OCI-LY3 (cell line): ENCODE results near the gene ARFGAP3.

Source experiments
- H2AFZ ChIP-seq: fragments of 200-600, 300-600 bp; shearing (Covaris generic); 2 replicates; pipeline ENCODE4 v1.6.0; 2014; ENCODE audit warnings: antibody characterized with exemption, low read depth, low read length
- H3K27ac ChIP-seq: fragments of 200-600, 300-600 bp; sonication (generic); 2 replicates; pipeline ENCODE4 v1.5.1; 2014; ENCODE audit warnings: mild to moderate bottlenecking, low read length, moderate library complexity, mixed read lengths
- H3K27me3 ChIP-seq: fragments of 200-600, 300-600 bp; sonication (generic); 2 replicates; pipeline ENCODE4 v1.6.1; 2014; ENCODE audit warnings: low read depth, low read length, mixed read lengths
- H3K36me3 ChIP-seq: fragments of 200-600, 300-600 bp; sonication (generic); replicated peaks from 2 replicates; pipeline ENCODE3; 2014; ENCODE audit warnings: low read depth, low read length, mixed read lengths
- H3K4me1 ChIP-seq: fragments of 300-600, 200-600 bp; sonication (generic); 2 replicates; pipeline ENCODE4 v1.6.1; 2014; ENCODE audit warnings: low read length, mixed read lengths
- H3K4me2 ChIP-seq: fragments of 200-600, 300-600 bp; sonication (generic); 2 replicates; pipeline ENCODE4 v1.6.1; 2014; ENCODE audit warnings: low read length, mixed read lengths
- H3K4me3 ChIP-seq: fragments of 300-600, 200-600 bp; sonication (generic); 2 replicates; pipeline ENCODE4 v1.5.1; 2014; ENCODE audit warnings: antibody characterized with exemption, mild to moderate bottlenecking, low read length, moderate library complexity
- H3K79me2 ChIP-seq: fragments of 300-600, 200-600 bp; shearing (Covaris generic); 2 replicates; pipeline ENCODE4 v1.6.1; 2014; ENCODE audit warnings: mild to moderate bottlenecking, low read length, mixed read lengths
- H3K9ac ChIP-seq: fragments of 300-600, 200-600 bp; shearing (Covaris generic); 2 replicates; pipeline ENCODE4 v1.6.0; 2014; ENCODE audit warnings: mild to moderate bottlenecking, low read length, moderate library complexity
- H3K9me3 ChIP-seq: fragments of 200-600, 300-600 bp; shearing (Covaris generic); 2 replicates; pipeline ENCODE4 v1.6.1; 2014; ENCODE audit warnings: low read length, mixed read lengths; ENCODE audit not compliant: insufficient read depth
- H4K20me1 ChIP-seq: fragments of 200-600, 300-600 bp; sonication (generic); 2 replicates; pipeline ENCODE4 v1.6.1; 2016; ENCODE audit warnings: low read length, mixed read lengths; ENCODE audit not compliant: insufficient read depth
- EZH2phosphoT487 ChIP-seq: fragments of 200-600 bp; shearing (Covaris generic); IDR thresholded peaks from 2 replicates; pipeline ENCODE4 v1.6.1; 2018; ENCODE audit warnings: antibody characterized with exemption, mixed run types, low read depth
- TF ChIP-seq, protein P1 (sequence below): fragments of 200-600, 300-600 bp; sonication (generic); IDR thresholded peaks from 2 replicates; pipeline ENCODE4 v1.5.1; 2014; ENCODE audit warnings: antibody characterized with exemption, low read length, low read depth

Gene ARFGAP3

GRCh38 chr22:42880815-42881214, 23.7 kb upstream of the ARFGAP3 start:
- Histone ChIP-seq H3K27ac (no peak overlapping the region), H2AFZ (no peak overlapping the region), H3K36me3 (peaks cover 63% of the 10 kb centered on the region), H3K4me1 (peaks cover 26% of the 10 kb centered on the region), H3K79me2 (no peaks in the 10 kb centered on the region), H3K27me3 (no peaks in the 10 kb centered on the region), H3K4me2 (no peak overlapping the region), H3K9ac (no peak overlapping the region), H3K4me3 (no peak overlapping the region), H4K20me1 (0 out of 2 replicates have a peak, but pooled peaks cover 3% of the 10 kb centered on the region), H3K9me3 (no peaks in the 10 kb centered on the region)
- no peak for TF ChIP-seq EZH2phosphoT487
- TF ChIP-seq, protein P1, sequence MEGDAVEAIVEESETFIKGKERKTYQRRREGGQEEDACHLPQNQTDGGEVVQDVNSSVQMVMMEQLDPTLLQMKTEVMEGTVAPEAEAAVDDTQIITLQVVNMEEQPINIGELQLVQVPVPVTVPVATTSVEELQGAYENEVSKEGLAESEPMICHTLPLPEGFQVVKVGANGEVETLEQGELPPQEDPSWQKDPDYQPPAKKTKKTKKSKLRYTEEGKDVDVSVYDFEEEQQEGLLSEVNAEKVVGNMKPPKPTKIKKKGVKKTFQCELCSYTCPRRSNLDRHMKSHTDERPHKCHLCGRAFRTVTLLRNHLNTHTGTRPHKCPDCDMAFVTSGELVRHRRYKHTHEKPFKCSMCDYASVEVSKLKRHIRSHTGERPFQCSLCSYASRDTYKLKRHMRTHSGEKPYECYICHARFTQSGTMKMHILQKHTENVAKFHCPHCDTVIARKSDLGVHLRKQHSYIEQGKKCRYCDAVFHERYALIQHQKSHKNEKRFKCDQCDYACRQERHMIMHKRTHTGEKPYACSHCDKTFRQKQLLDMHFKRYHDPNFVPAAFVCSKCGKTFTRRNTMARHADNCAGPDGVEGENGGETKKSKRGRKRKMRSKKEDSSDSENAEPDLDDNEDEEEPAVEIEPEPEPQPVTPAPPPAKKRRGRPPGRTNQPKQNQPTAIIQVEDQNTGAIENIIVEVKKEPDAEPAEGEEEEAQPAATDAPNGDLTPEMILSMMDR = peak; percentile 40

DNA sequence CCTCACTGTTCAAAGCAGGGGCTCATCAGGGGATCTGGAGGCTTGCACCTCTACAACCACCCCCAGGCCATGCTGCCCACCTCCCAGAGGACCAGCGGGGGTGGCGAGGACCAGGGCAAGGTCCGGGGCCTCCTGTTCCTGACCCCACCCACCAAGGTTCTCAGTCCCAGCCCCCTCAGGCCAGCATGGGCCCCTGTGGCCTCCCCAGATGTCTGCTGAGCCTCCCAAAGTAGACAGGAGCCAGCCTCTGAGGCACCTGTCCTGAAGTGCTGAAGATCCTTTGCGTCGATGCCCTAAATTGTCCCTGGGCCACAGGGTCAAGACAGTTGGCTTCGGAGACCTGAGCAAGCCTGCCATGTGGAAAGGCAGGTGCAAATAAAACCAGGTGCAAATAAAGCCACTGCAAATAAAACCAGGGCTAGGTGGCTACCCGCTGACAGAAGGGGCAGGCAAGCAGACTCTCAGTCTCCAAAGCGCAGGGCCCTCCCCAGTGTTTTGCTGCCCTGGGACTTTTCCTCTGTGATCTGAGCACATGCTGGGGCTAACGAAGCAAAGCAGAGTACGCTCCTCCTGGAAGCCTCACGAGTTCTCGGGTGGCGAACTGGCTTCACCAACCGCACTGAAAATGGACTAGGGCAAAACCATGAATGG, 22.4 kb upstream of the ARFGAP3 start:
- Histone ChIP-seq H3K79me2 (no peaks in the 10 kb centered on the region), H3K36me3 (peaks cover 62% of the 10 kb centered on the region), H2AFZ (no peak overlapping the region), H3K27me3 (no peaks in the 10 kb centered on the region), H3K4me2 (no peak overlapping the region), H3K27ac (no peak overlapping the region), H3K9me3 (no peaks in the 10 kb centered on the region), H4K20me1 (0 out of 2 replicates have a peak, but pooled peaks cover 3% of the 10 kb centered on the region), H3K4me3 (no peak overlapping the region), H3K4me1 (peaks cover 26% of the 10 kb centered on the region), H3K9ac (no peak overlapping the region)
- TF ChIP-seq, protein P1 = no peak
- TF ChIP-seq EZH2phosphoT487 = no peak

- Histone ChIP-seq H3K79me2 (no peaks in the 10 kb centered on the region), H3K36me3 (peaks cover 62% of the 10 kb centered on the region), H2AFZ (no peak overlapping the region), H4K20me1 (0 out of 2 replicates have a peak, but pooled peaks cover 3% of the 10 kb centered on the region), H3K4me2 (no peak overlapping the region), H3K4me1 (peaks cover 26% of the 10 kb centered on the region), H3K27ac (no peak overlapping the region), H3K9ac (no peak overlapping the region), H3K9me3 (no peaks in the 10 kb centered on the region), H3K27me3 (no peaks in the 10 kb centered on the region), H3K4me3 (no peak overlapping the region)
- TF ChIP-seq EZH2phosphoT487 = no peak
- TF ChIP-seq, protein P1 = no peak
Measured at GRCh38 chr22:42878561-42879305, 21.7 kb upstream of the ARFGAP3 start.

- 0 out of 2 replicates have a peak, but pooled peaks cover 3% of the 10 kb centered on the region for H4K20me1 ChIP-seq
- H3K36me3 ChIP-seq = peaks cover 61% of the 10 kb centered on the region
Measured at GRCh38 chr22:42877597-42878340, 20.7 kb upstream of the ARFGAP3 start.

More at GRCh38 chr22:42877597-42878340, 20.7 kb upstream of the ARFGAP3 start:
- Histone ChIP-seq H3K27me3 (no peaks in the 10 kb centered on the region), H3K4me2 (no peak overlapping the region), H3K79me2 (no peaks in the 10 kb centered on the region), H3K9me3 (no peaks in the 10 kb centered on the region), H3K4me3 (no peak overlapping the region), H3K9ac (no peak overlapping the region), H2AFZ (no peak overlapping the region), H3K4me1 (peaks cover 19% of the 10 kb centered on the region), H3K27ac (no peak overlapping the region)
- TF ChIP-seq, protein P1 = no peak
- TF ChIP-seq EZH2phosphoT487 = no peak
